A204.1 (cell line): ENCODE data around the gene PNMA5.
"Not testable (repeated sequence)": the region's sequence is repeated elsewhere in the genome, so short reads cannot be mapped to it uniquely, and the experiment has no call there.

Experiments
- FAIRE-seq: peaks from 2 replicates; lab custom pipeline; 2012; peaks lifted over from hg19 to GRCh38; lab: Jason Lieb, UNC

The PNMA5 gene

DNA sequence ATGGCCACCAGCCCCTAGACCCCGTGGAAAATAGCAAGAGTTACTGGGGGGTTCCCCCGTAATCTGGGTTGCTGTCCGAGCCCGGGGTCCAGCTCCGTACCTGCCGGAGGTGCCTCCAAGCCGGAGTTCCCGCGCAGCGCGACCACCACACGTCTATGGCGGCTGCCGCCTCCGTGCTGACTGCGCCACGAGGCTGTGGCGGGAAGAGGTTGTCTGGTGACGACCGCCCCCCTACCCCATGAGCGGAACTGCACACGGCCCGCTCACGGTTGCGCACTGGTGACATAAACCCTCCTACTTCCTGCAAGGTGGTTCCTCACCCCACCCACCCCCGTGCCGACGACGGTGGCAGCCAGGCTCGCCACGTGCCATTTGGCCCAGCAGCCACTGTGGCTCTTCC, at the start of gene PNMA5:
Gene PNMA5 (minus strand): TSS at position 184 of the 400 bp plus-strand sequence. CDS start 2,518 bp downstream, outside the sequence.
- FAIRE-seq = no peak

GRCh38 chrX:153032397-153033118, 38.6 kb upstream of the PNMA5 start:
- no peak for FAIRE-seq

GRCh38 chrX:153030801-153031200, 36.9 kb upstream of the PNMA5 start:
- FAIRE-seq = no peak

GRCh38 chrX:153029875-153030274, 36.0 kb upstream of the PNMA5 start:
- no peak for FAIRE-seq

DNA sequence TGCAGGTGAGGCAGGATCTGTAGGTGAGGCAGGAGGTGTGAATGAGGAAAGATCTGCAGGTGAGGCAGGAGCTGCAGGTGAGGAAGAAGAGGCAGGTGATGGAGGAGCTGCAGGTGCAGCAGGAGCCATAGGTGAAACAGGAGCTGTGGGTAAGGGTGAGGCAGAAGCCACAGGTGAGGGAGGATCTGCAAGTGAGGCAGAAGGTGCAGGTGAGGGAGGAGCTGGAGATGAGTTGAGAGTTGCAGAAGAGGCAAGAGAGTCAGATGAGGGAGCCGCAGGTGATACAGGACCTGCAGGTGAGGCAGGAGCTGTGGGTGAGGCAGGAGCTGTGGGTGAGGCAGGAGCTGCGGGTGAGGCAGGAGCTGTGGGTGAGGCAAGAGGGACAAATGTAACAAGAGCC, 35.2 kb upstream of the PNMA5 start:
- no peak for FAIRE-seq

DNA sequence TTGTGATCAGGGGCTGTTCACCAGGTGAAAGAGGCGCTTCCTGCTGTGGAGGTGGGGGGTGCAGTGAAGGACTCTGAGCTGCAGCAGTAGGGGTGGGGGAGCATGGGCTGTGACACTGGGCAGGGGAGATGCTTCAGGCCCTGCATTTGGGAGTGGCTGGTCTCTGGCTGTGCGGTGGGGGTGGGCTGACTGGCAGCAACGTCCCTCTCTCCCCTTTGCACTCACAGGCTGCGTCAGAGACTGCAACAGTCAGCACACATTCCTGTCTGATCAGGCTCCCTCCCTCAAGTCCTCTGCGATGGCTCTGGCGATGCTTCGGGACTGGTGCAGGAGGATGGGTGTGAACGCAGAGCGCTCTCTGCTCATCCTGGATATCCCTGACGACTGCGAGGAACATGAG, 34.6 kb upstream of the PNMA5 start:
- FAIRE-seq = not testable (repeated sequence)

GRCh38 chrX:153026501-153026900, 32.6 kb upstream of the PNMA5 start:
- peak; percentile 67 for FAIRE-seq

GRCh38 chrX:153019166-153019565, 25.2 kb upstream of the PNMA5 start:
- FAIRE-seq = no peak

- not testable (repeated sequence) for FAIRE-seq
These were observed 23.3 kb upstream of the PNMA5 start for GRCh38 chrX:153017174-153017573.

- FAIRE-seq = no peak
These were observed 10.9 kb upstream of the PNMA5 start for GRCh38 chrX:153004780-153005179.

GRCh38 chrX:153003981-153004380, 10.1 kb upstream of the PNMA5 start:
- FAIRE-seq = no peak

DNA sequence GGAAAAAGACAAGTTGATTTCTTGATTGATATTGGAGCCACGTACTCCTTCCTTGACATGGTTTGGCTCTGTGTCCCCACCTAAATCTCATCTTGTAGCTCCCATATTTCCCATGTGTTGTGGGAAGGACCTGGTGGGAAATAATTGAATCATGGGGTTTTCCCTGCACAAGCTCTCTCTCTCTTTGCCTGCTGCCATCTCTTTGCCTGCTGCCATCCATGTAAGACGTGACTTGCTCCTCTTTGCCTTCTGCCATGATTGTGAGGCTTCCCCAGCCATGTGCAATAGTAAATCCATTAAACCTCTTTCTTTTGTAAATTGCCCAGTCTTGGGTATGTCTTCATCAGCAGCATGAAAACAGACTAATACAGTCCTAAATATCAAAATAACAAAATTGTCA, 8.3 kb upstream of the PNMA5 start:
- not testable (repeated sequence) for FAIRE-seq

- no peak for FAIRE-seq
These were observed 3.4 kb upstream of the PNMA5 start for GRCh38 chrX:152997337-152997736.

- FAIRE-seq = no peak
These were observed 1.8 kb downstream of the PNMA5 start for GRCh38 chrX:152992115-152992514.

DNA sequence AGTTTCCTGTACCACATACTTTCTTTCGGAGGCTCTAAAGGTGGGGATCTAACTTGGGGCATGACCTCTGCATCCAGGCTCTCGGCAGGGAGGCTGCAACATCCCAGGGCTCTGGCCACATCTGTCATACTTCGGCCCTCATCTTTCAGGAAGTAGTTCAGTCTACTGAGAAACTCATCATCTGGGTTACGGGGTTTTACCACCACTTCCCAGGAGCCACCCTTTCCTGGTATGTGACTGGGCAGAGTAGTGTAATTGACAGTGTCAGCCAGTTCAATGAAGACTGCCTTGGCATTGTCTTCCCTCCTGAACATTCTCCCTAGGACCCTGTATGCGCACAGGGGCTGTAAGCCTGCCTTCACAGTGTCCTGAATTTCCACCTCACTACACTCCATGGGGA, 2.8 kb downstream of the PNMA5 start:
- FAIRE-seq = no peak

DNA sequence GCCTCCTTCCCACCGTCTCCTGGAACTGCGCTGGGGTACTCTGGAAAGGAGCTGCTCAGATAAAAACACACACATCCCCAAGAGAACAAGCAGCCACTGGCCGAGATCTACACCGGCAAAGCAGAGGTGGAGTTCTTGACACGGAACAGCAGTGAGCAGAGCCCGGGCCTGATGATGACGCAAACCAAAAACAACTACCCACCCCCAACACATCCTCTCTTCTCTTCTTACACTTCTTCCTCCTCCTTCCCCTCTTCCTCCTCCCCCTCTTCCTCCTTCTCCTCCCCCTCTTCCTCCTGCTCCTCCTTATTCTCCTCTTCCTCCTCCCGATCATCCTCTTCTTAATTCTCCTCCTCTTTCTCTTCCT, 4.6 kb downstream of the PNMA5 start:
- no peak for FAIRE-seq

- FAIRE-seq = no peak
These were observed 5.2 kb downstream of the PNMA5 start for GRCh38 chrX:152988536-152989291.

DNA sequence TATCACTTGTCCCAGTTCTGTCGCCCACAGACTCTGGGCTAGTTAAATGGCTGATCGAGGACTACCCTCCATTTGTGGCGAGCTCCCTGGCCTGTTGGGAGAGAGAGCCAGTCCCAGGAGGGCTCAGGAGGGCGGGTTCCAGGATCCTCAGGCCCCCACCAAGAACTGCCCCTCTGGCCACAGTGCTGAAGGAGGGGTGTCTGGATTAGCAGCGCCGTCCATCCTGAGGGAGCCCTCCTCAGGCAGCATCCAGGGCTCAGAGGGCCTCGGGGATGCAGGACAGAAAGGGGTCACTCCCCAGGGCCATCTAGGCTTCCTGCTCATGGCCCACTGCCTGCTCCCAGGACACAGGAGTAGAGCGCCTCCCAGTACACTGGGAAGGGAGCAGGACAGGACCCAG, 6.1 kb downstream of the PNMA5 start:
- FAIRE-seq = no peak

DNA sequence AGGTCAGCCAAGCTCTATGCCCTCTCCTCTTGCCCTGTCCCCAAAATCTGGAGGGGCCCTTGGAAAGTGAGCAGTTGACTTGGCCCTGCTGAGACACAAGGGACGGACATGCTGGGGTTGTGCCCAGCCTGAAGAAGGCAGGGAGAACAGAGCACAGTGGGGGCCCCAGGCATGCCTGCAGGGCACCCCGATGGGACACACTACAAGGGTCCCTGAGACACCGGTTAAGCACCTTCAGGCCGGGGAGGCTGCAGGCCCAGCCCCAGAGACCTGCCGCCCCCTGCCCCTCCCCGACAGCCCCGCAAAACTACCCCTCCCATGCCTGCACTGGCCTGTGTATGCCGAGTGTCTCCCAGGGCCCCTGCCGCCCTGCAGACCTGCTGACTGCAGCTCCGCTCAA, 6.8 kb downstream of the PNMA5 start:
- not testable (repeated sequence) for FAIRE-seq

GRCh38 chrX:152985383-152985782, 8.5 kb downstream of the PNMA5 start:
- not testable (repeated sequence) for FAIRE-seq

DNA sequence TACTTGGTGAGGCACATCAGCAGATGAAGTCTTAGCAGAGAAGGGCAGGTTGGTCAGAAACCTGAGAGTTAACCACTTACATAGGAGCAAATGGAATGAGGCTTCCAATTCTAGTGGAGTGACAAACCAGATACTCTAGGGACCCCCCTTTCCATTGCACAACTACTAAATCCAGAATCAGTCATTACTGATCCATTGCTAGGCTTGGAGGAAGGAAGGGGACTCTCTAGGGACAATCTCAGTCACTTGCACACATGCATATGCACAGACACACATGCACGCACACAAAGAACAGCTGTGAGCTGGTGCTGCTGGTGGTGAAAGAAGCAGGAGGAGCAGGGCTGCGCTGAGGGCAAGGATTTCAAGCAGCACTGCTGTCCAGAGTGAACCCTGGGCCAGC, 25.7 kb downstream of the PNMA5 start:
- no peak for FAIRE-seq

GRCh38 chrX:152960115-152960514, 33.8 kb downstream of the PNMA5 start:
- FAIRE-seq = no peak

GRCh38 chrX:152959626-152960025, 34.3 kb downstream of the PNMA5 start:
- FAIRE-seq = no peak
